DMS153 treated with DMSO at 0.1 percent for 48 hours (cell line): ENCODE measurements around the gene LRRC8C.

Source experiments
- DNase-seq: peaks from one replicate; lab custom pipeline; 2025; ENCODE audit not compliant: unreplicated experiment; lab: John Stamatoyannopoulos, UW

The LRRC8C gene

DNA sequence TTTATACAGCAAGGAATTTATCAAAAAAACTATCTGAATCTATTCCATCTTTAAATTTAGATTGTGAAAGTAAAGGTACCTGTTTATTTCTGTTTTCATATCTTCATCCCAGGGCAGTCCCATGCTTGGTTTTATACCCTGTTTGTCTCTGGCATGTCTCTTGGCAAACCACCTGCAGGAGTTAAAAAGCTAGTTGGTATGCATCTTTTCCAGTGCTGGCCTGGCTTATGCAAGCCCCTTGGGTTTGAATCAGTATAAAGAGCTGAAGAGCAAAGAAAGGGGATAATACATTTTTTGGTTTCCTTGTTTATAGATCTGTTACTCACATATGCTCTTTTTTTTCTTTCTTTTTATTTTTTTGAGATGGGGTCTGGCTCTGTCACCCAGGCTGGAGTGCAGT is 37.8 kb downstream of the LRRC8C start:
- no peak for DNase-seq

GRCh38 chr1:89671775-89672488 is 39.0 kb downstream of the LRRC8C start:
- no peak for DNase-seq

GRCh38 chr1:89672489-89673183 is 39.7 kb downstream of the LRRC8C start:
- DNase-seq: no peak

DNA sequence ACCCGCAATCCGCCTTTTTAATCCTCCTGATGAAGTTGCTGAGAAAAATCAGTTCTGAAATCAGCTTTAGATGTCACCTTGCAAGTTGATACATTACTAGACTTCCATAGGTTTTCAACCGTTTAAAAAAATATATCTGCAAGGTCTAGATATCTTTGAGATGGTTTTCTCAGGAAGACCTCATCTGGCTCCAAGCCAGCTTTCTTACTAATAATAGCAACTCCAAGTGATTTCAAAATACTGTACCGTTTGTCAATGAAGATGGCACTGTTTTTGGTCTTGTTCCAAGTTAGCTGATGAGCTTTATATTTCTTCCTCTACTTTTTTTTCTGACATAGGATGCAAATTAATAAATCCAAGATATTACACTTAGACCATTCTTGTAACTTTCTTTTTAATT is 40.3 kb downstream of the LRRC8C start:
- DNase-seq: no peak

GRCh38 chr1:89675677-89676076 is 42.8 kb downstream of the LRRC8C start:
- DNase-seq: no peak

DNA sequence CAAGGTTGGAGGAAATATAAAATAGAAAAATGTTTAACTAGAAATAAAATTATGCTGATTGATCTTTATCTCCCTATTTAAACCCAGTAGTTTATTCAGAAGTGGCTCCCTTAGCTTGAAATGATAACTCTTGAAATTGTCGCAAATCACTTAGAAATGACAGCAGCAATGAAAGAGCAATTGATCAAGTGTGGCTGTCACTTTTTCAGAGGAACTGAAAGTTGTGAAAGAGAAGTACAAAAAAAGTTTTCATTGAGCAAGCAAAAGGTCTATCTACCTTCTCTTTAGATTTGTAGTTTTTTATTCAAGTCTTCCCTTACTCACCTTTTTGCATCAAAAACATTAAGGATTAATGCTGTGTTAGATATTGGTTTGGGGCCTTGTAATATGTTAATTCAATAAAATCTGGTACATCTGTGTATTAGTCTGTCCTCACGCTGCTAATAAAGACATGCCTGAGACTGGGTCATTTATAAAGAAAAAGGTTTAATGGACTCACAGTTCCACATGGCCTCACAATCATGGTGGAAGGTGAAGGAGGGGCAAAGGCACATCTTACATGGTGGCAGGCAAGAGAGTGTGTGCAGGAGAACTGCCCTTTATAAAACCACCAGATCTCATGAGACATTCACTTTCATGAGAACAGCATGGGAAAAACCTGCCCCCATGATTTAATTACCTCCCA is 48.3 kb downstream of the LRRC8C start:
- DNase-seq: no peak

DNA sequence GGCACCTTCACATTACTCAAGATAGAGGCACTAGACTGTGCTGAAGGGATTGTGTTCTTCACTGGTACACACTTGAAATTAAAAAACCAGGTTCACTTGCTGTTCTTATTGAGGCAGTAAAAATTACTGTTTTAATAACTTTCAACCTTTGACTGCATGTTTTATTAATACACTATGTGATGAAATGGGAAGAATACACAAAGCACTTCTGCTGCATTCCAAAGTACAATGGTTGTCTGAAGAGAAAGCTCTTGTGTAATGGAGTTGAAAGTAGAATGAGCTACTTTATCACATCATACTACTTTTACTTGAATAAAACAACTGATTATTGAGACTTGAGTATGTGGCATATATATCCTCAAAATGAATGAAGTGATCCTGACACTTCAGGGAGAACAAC is 49.7 kb downstream of the LRRC8C start:
- no peak for DNase-seq

DNA sequence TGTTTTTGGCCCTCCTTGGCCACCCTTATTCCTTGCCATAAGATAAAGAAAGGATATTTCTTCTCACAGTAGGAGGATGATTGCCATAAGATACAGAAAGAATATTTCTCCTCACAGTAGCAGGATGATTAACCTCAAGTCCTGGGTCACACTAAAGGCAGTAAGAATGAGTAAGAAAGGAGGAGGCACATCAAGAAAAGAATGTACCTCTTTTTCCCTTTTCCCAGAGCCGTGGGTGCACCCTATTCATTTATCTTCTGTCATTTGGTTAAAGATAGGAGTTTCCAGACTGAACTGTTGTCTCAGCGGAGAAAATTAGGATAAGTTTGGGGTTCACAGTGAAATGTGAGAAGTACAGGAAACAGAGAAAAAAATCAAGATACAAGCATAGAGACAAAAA is 52.5 kb downstream of the LRRC8C start:
- DNase-seq: no peak

DNA sequence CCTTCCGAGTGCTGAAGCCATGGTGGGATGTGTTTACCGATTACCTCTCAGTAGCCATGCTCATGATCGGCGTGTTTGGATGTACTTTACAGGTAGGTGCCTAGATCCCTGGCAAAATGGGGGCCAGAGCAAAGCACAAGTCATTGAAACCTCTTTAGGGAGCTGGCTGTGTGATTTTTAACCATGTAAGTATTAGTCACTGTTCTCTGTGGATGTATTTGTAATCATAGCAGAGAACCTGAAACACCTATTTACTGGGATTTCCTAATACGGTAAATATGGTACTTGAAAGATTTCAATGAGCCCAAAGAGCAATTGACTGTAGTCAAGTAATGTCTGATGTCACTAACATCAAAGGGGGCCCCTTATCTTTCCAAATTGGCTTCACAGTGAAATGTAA is 53.6 kb downstream of the LRRC8C start:
- DNase-seq: no peak

GRCh38 chr1:89687254-89687653 is 54.3 kb downstream of the LRRC8C start:
- no peak for DNase-seq

DNA sequence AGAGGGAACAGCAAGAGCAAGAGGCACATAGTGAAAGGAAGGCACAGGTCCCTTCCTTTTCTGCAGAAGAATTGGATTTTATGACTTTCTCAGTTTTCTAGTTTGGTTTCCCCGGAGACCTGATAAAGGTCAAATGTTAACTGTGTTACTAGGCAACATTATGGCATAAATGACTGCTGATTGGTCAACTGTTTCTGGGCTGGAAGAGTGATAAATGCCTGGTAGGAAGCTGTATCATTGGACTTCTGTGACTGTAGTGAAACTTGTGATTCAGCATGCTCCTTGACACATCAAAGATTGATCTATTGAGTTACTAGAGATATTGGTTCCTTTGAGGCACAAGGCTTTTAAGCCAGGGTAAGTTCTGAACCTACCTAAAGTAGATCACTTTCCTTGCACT is 55.7 kb downstream of the LRRC8C start:
- DNase-seq: no peak

GRCh38 chr1:89689234-89689633 is 56.3 kb downstream of the LRRC8C start:
- DNase-seq: no peak

DNA sequence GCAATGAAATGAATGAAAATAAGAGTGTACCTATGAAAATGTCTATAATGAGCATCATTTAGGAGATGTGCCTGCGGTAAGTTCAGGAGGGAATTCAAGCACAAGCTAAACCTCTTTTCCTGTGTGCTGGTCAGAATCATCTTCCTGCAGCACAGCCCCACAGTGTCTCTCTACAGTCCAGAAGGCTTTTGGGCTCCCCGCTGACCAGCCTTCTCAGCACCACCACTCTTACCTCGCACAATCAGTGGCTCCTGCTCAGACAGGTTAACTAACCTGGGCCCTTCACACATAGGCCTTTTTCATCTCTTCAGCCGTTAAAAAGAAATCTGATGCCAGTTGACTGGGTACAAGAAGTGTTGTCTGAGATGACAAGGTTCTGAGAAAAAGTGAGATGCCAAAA is 57.7 kb downstream of the LRRC8C start:
- no peak for DNase-seq

- DNase-seq: no peak
Observed at GRCh38 chr1:89692601-89693521, 59.9 kb downstream of the LRRC8C start.

DNA sequence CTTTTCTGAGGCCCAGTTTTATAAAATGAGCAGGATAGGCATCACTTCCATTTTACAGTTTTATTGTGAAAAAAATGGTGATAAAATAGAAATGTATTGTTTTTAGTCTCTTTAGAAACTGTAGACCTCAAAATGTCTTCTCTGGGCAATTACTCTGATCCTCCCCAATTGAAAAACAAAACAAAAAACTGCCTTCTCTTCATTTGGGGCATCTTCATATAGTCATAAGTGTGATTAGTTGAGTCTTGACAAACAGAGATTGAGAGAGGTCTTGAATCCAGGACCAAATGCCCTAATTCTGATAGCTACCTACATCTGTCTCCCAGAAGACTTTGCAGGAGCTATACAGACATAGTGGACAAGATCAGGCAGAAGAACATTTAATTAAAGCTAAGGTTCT is 62.9 kb downstream of the LRRC8C start:
- DNase-seq: no peak

GRCh38 chr1:89697383-89697782 is 64.5 kb downstream of the LRRC8C start:
- no peak for DNase-seq

- no peak for DNase-seq
Observed at GRCh38 chr1:89698020-89698560, 65.2 kb downstream of the LRRC8C start.

DNA sequence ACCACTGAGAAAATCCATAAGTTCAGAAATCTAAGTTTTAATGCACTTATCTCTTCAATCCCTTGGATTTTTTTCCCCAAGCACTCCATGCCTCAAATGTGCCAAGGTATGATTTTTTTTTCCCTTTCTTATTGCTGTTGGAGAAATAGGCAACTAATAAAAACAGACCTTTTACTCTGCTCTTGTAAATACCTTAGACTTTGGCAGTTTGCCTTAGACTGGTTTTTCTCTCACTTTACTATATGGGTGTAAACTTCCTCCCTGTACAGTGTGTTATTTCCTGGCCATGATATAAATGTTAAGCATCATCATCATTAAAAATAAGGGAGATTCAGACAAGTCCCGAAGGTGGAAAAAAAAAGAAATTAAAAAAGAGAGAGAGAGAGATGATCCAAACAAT is 65.7 kb downstream of the LRRC8C start:
- no peak for DNase-seq

DNA sequence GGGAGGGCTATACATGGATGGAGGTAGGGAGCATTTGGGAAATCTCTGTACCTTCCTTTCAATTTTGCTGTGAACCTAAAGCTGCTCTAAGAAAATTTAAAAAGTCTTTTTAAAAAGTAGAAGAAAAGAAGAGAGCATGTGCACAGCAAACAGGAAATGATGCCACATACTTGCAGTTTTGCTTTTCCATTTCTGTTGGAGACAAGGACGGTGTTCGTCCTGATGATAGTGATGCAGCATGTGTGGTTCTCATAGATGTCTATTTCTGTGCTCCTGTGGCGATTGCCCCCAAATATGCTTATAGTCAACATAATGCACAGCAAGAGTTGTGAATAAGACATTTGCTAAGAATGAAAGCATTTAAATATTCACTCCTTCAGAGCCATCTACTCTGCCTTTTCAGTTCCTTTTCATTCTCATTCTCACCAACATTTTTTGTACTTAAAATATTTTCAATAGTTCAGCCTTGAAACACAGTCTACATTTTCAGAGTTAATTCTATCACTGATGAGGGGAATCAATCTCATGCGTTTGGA is 66.6 kb downstream of the LRRC8C start:
- DNase-seq: no peak

DNA sequence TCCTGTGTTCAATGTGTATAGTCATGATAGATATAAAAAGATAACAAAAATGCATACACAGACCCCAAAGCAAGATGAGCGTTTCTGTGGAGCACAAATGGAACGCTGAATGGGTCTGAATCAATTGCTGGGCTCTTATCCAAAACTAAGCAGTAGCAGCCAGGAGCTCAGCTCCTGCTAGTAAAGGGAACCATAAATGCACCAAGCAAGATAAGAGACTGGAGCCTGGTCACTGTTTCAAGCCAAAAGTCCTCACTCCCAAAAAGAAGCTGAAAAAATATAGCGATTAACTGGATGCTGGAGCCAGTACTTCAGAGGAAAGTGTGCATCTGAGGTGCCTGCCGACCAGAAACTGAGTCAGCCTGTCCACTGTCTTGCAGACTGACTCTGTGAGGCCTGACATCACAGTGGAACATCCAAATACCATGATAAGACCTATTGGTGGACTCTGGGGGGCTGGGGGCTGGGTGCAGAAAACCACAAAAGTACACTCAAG is 68.9 kb downstream of the LRRC8C start:
- no peak for DNase-seq
